ENCODE measurements around the gene TRIM3.

GRCh38 chr11:6458352-6459098, 15.2 kb downstream of the TRIM3 start:
- no peak for TF ChIP-seq CTCF (IDR thresholded peaks at IDR 0.05)
- TF ChIP-seq POLR2A (IDR thresholded peaks at IDR 0.05): no peak

Measured in breast epithelium (tissue), 3 donors.